K562 (cell line): ENCODE measurements around the gene TMED8. TPM values are rescaled to one million over a fixed set of nuclear protein-coding genes. Genes with fewer than 3 reads are reported as not detected.
A peak's percentile ranks its signal among the peaks of the same experiment; 100 is the strongest.

Source experiments
- ELF1 ChIP-seq: fragments of 200-800 bp; sonication (Bioruptor generic); IDR thresholded peaks from 2 replicates; pipeline ENCODE4 v1.6.1; 2016; ENCODE audit warnings: missing genetic modification characterization, missing compliant biosample characterization
- GABPB1 ChIP-seq: sonication (generic); formaldehyde crosslinking; IDR thresholded peaks from 2 replicates; pipeline ENCODE4 v1.8.0; 2022; ENCODE audit warnings: mild to moderate bottlenecking, missing genetic modification reagents
- MAZ ChIP-seq, 2 experiments: fragments of 450-650 bp in 1 of 2; sonication (generic) in 1 of 2; formaldehyde crosslinking; IDR thresholded peaks in 1 of 2; conservative IDR thresholded peaks in 1 of 2; 2 replicates each; pipeline versions ENCODE4 v1.4.0 to v1.5.0; 2020; ENCODE audit warnings: mild to moderate bottlenecking in 1 of 2, missing genetic modification reagents in 1 of 2
- MYNN ChIP-seq, 2 experiments: sonication (generic); formaldehyde crosslinking in 1 of 2; IDR thresholded peaks; 2 replicates each; pipeline versions ENCODE4 v1.5.0 to v1.6.1; 2016 to 2020; ENCODE audit warnings: antibody characterized with exemption in 1 of 2, missing genetic modification reagents in 1 of 2
- NFATC3 ChIP-seq: fragments of 450-650 bp; IDR thresholded peaks from 2 replicates; pipeline ENCODE4 v1.6.1; 2017; ENCODE audit warnings: mild to moderate bottlenecking
- RBFOX2 ChIP-seq: fragments of 200-400 bp; formaldehyde crosslinking; IDR thresholded peaks from 2 replicates; pipeline ENCODE4 v1.6.1; 2017; ENCODE audit warnings: low read depth, mild to moderate bottlenecking, low read length, moderate library complexity
- RBM14 ChIP-seq: fragments of 200-400 bp; formaldehyde crosslinking; IDR thresholded peaks from 2 replicates; pipeline ENCODE4 v1.6.1; 2018; ENCODE audit warnings: low read depth, mild to moderate bottlenecking, low read length, moderate library complexity, borderline replicate concordance; ENCODE audit not compliant: insufficient read depth
- RFX1 ChIP-seq: fragments of 450-650 bp; IDR thresholded peaks from 2 replicates; pipeline ENCODE4 v1.6.1; 2016; ENCODE audit warnings: mild to moderate bottlenecking, moderate library complexity
- SMAD4 ChIP-seq: fragments of 250-450 bp; sonication (Bioruptor Pico); conservative IDR thresholded peaks from 2 replicates; pipeline ENCODE4 v1.8.0; 2021; ENCODE audit warnings: inconsistent platforms, mild to moderate bottlenecking, moderate library complexity
- SMARCC2 ChIP-seq: fragments of 450-650 bp; IDR thresholded peaks from 2 replicates; pipeline ENCODE4 v1.6.1; 2017; ENCODE audit warnings: antibody characterized with exemption, moderate library complexity, mild to moderate bottlenecking, low read depth
- TAF1 ChIP-seq: IDR thresholded peaks from 2 replicates; pipeline ENCODE4 v1.6.1; 2011; ENCODE audit warnings: mild to moderate bottlenecking, low read length, moderate library complexity; ENCODE audit not compliant: insufficient read depth, control insufficient read depth, severe bottlenecking; ENCODE audit errors: extremely low read depth
- U2AF1 ChIP-seq: fragments of 200-400 bp; formaldehyde crosslinking; optimal IDR thresholded peaks from 2 replicates; pipeline ENCODE3; 2017; ENCODE audit warnings: mild to moderate bottlenecking, low read depth, low read length, moderate library complexity
- ZEB2 ChIP-seq: fragments of 450-650 bp; IDR thresholded peaks from 2 replicates; pipeline ENCODE4 v1.6.1; 2016
- ZNF124 ChIP-seq: sonication (generic); formaldehyde crosslinking; IDR thresholded peaks from 2 replicates; pipeline ENCODE4 v1.8.1; 2022; ENCODE audit warnings: missing genetic modification reagents
- ZNF224 ChIP-seq: sonication (generic); formaldehyde crosslinking; IDR thresholded peaks from 2 replicates; pipeline ENCODE4 v1.8.0; 2022; ENCODE audit warnings: mild to moderate bottlenecking, missing genetic modification reagents
- ZNF274 ChIP-seq: IDR thresholded peaks from 2 replicates; pipeline ENCODE4 v1.6.1; 2011; ENCODE audit warnings: low read depth, mild to moderate bottlenecking, low read length, moderate library complexity, borderline replicate concordance
- ZNF785 ChIP-seq: fragments of 250-450 bp; sonication (Bioruptor Pico); IDR thresholded peaks from 2 replicates; pipeline ENCODE4 v1.4.0; 2020; ENCODE audit warnings: mild to moderate bottlenecking
- polyA plus RNA-seq, 8 experiments: library from polyadenylated mRNA; depleted of rRNA in 4 of 8; stranded (reverse) in 5 of 8; unstranded in 3 of 8; fragments of >200 nt; fragmentation: Nextera tagmentation in 2 of 8; fragmentation: Illumina TruSeq in 1 of 8; extraction: Ambion mirVana in 2 of 8; extraction: Trizol in 1 of 8; gene quantifications; 2 replicates each; pipeline versions ENCODE4 v1.2.1 to v1.2.3, GENCODE V29; 2011 to 2014; ENCODE audit warnings: inconsistent platforms in 1 of 8, missing spikeins in 1 of 8
- total RNA-seq, 7 experiments: library from RNA; depleted of rRNA in 6 of 7; stranded (reverse); fragments of >200 nt in 6 of 7; fragmentation: Illumina TruSeq in 2 of 7; extraction: Trizol in 2 of 7; gene quantifications; 2 replicates each; pipeline versions ENCODE4 v1.2.1 to v1.2.3, GENCODE V29; 2011 to 2021; ENCODE audit warnings: low replicate concordance in 1 of 7
- TF ChIP-seq, protein P1 (sequence below): IDR thresholded peaks from 2 replicates; pipeline ENCODE4 v1.6.1; 2011; ENCODE audit warnings: borderline replicate concordance, low read depth, mild to moderate bottlenecking, moderate library complexity, low read length; ENCODE audit not compliant: insufficient read depth, poor library complexity, severe bottlenecking
- TF ChIP-seq, protein P2 (sequence below), 3 experiments: fragments of 200-800 bp in 1 of 3; fragments of 250-450 bp in 1 of 3; fragments of 450-650 bp in 1 of 3; sonication (Bioruptor Pico) in 1 of 3; sonication (Bioruptor generic) in 1 of 3; formaldehyde crosslinking in 1 of 3; IDR thresholded peaks; 2 replicates each; pipeline versions ENCODE4 v1.6.1 to v1.8.0; 2016 to 2022; ENCODE audit warnings: mild to moderate bottlenecking in 2 of 3, missing genetic modification characterization in 2 of 3, missing compliant biosample characterization in 1 of 3, moderate library complexity in 1 of 3
- TF ChIP-seq, protein P3 (sequence below): fragments of 450-650 bp; formaldehyde crosslinking; IDR thresholded peaks from 2 replicates; pipeline ENCODE4 v1.4.0; 2020; ENCODE audit warnings: mild to moderate bottlenecking, moderate library complexity

The TMED8 gene
- total and polyA plus RNA-seq, 9 of the 15 experiments (the other 6 are each of a cell fraction or from before 2014, with no cell fraction given) = 3.3 to 17.4 (median 12.0) TPM

DNA sequence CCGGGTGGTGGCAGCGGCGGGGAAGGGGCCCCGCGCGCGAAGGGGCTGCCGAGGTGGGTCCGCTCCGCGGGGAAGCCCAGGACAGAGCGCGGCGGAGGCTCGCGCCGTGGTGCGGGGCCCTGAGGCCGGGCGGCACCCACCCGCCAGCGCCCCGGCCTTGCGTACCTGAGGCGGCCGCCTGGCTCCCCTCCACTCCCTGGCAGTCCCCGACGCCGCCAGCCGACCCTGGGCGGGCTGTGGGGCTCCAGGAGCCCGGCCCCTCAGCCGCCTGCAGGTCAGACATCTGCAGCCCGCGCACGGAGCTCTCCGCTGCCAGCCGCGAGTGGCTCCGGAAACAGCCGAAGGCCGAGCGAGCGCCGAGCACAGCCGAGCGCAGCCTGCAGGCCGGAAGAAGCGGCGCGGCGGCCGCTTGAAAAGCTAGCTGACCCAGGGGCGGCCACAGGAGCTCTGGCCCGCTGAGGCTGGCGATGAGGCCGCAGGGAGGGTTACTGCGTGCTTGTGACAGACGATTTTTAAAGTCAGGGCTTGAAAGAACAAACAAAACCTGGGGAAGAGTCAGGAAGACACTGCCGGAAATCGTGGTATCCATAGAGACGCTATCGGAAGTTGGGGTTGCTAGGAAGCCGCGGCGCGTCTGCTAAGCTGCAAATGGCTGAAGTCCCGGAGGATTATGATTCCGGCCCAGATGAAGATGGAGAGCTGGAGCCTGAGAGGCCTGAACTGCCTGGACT lies at the start of gene TMED8, which contains the start of gene SAMD15 (continued):
- TF ChIP-seq, protein P1, sequence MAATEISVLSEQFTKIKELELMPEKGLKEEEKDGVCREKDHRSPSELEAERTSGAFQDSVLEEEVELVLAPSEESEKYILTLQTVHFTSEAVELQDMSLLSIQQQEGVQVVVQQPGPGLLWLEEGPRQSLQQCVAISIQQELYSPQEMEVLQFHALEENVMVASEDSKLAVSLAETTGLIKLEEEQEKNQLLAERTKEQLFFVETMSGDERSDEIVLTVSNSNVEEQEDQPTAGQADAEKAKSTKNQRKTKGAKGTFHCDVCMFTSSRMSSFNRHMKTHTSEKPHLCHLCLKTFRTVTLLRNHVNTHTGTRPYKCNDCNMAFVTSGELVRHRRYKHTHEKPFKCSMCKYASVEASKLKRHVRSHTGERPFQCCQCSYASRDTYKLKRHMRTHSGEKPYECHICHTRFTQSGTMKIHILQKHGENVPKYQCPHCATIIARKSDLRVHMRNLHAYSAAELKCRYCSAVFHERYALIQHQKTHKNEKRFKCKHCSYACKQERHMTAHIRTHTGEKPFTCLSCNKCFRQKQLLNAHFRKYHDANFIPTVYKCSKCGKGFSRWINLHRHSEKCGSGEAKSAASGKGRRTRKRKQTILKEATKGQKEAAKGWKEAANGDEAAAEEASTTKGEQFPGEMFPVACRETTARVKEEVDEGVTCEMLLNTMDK = peak; percentile 7
- no peak for TF ChIP-seq ZNF124 (CRISPR knock-in tag)
- no peak for TF ChIP-seq SMARCC2
- TF ChIP-seq MAZ (CRISPR knock-in tag; conservative IDR thresholded peaks at IDR 0.05 in 1 of 2, IDR thresholded peaks at IDR 0.05 in 1 of 2) = peak in 1 of 2 experiments; percentile 34; a peak in 2 of 4 replicates
- TF ChIP-seq NFATC3 = no peak
- no peak for TF ChIP-seq ZNF785 (CRISPR knock-in tag)
- TF ChIP-seq RBFOX2 = peak; percentile 77
- TF ChIP-seq ZEB2 = no peak
- peak; percentile 85; the same call in 1 of the 2 replicates for TF ChIP-seq MYNN (IDR thresholded peaks at IDR 0.05)
- no peak for TF ChIP-seq MYNN (CRISPR knock-in tag; IDR thresholded peaks at IDR 0.05)
- TF ChIP-seq RFX1 = peak; percentile 95
- peak; percentile 73; the same call in 1 of the 2 replicates for TF ChIP-seq ELF1
- no peak for TF ChIP-seq ZNF274
- TF ChIP-seq SMAD4 = peak; percentile 27; the same call in 1 of the 2 replicates
- TF ChIP-seq TAF1 = peak; percentile 43
- TF ChIP-seq, protein P2, sequence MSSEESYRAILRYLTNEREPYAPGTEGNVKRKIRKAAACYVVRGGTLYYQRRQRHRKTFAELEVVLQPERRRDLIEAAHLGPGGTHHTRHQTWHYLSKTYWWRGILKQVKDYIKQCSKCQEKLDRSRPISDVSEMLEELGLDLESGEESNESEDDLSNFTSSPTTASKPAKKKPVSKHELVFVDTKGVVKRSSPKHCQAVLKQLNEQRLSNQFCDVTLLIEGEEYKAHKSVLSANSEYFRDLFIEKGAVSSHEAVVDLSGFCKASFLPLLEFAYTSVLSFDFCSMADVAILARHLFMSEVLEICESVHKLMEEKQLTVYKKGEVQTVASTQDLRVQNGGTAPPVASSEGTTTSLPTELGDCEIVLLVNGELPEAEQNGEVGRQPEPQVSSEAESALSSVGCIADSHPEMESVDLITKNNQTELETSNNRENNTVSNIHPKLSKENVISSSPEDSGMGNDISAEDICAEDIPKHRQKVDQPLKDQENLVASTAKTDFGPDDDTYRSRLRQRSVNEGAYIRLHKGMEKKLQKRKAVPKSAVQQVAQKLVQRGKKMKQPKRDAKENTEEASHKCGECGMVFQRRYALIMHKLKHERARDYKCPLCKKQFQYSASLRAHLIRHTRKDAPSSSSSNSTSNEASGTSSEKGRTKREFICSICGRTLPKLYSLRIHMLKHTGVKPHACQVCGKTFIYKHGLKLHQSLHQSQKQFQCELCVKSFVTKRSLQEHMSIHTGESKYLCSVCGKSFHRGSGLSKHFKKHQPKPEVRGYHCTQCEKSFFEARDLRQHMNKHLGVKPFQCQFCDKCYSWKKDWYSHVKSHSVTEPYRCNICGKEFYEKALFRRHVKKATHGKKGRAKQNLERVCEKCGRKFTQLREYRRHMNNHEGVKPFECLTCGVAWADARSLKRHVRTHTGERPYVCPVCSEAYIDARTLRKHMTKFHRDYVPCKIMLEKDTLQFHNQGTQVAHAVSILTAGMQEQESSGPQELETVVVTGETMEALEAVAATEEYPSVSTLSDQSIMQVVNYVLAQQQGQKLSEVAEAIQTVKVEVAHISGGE (CRISPR knock-in tag; IDR thresholded peaks at IDR 0.05) = peak; percentile 71 to 94 (median 78)
- no peak for TF ChIP-seq U2AF1
- TF ChIP-seq RBM14 = no peak
- TF ChIP-seq GABPB1 (CRISPR knock-in tag) = peak; percentile 83; the same call in 1 of the 2 replicates
- TF ChIP-seq ZNF224 (CRISPR knock-in tag) = no peak
- TF ChIP-seq, protein P3, sequence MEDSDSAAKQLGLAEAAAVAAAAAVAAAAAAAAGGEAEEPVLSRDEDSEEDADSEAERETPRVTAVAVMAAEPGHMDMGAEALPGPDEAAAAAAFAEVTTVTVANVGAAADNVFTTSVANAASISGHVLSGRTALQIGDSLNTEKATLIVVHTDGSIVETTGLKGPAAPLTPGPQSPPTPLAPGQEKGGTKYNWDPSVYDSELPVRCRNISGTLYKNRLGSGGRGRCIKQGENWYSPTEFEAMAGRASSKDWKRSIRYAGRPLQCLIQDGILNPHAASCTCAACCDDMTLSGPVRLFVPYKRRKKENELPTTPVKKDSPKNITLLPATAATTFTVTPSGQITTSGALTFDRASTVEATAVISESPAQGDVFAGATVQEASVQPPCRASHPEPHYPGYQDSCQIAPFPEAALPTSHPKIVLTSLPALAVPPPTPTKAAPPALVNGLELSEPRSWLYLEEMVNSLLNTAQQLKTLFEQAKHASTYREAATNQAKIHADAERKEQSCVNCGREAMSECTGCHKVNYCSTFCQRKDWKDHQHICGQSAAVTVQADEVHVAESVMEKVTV = peak; percentile 100
